SK-N-SH (cell line): ENCODE results near the gene USP48. TPM values are rescaled to one million over a fixed set of nuclear protein-coding genes. Genes with fewer than 3 reads are reported as not detected.

Experiments used
- CTCF ChIA-PET: fragments of 300-600, 350-600 bp; formaldehyde crosslinking; extraction: SDS; loops from one replicate; lab custom pipeline; 2021; lab: Yijun Ruan, JAX
- POLR2A ChIA-PET: fragments of 350-600 bp; sonication (Branson Sonifier 250); formaldehyde crosslinking; extraction: SDS; loops from one replicate; lab custom pipeline; 2020; ENCODE audit warnings: antibody characterized with exemption, inconsistent platforms; lab: Yijun Ruan, JAX
- DNase-seq: peaks from one replicate; pipeline ENCODE4 v3.0.0; 2012
- H2AFZ ChIP-seq: fragments of 200-600 bp; sonication (generic); 2 replicates; pipeline ENCODE4 v1.8.1; 2016; ENCODE audit warnings: antibody characterized with exemption, mild to moderate bottlenecking, low read depth
- H3F3A ChIP-seq: fragments of 200-600 bp; sonication (generic); replicated peaks from 2 replicates; pipeline ENCODE3; 2016; ENCODE audit warnings: antibody characterized with exemption, mild to moderate bottlenecking; ENCODE audit not compliant: insufficient read depth
- H3K27ac ChIP-seq, 2 experiments: fragments of 200-500 bp in 1 of 2; fragments of 200-600 bp in 1 of 2; sonication (Bioruptor generic) in 1 of 2; sonication (generic), shearing (Covaris generic) in 1 of 2; 2 replicates each; pipeline versions ENCODE4 v1.5.1 to v1.6.1; 2014 to 2016; ENCODE audit warnings: low read depth in 2 of 2, inconsistent platforms in 1 of 2, low read length in 1 of 2, mild to moderate bottlenecking in 1 of 2, mixed read lengths in 1 of 2
- H3K27me3 ChIP-seq: fragments of 200-600 bp; sonication (generic), shearing (Covaris generic); 2 replicates; pipeline ENCODE4 v1.6.1; 2016; ENCODE audit warnings: mixed run types; ENCODE audit not compliant: insufficient read depth
- H3K36me3 ChIP-seq, 2 experiments: fragments of 200-500 bp in 1 of 2; fragments of 200-600 bp in 1 of 2; sonication (Bioruptor generic) in 1 of 2; sonication (generic) in 1 of 2; replicated peaks in 1 of 2; 2 replicates each; pipeline versions ENCODE3 to v1.5.1; 2014 to 2016; ENCODE audit warnings: low read length in 1 of 2, mild to moderate bottlenecking in 1 of 2; ENCODE audit not compliant: insufficient read depth in 2 of 2, control insufficient read depth in 1 of 2
- H3K4me1 ChIP-seq, 2 experiments: fragments of 200-500 bp in 1 of 2; fragments of 200-600 bp in 1 of 2; sonication (Bioruptor generic) in 1 of 2; sonication (generic), shearing (Covaris generic) in 1 of 2; 2 replicates each; pipeline versions ENCODE4 v1.5.1 to v1.6.1; 2014 to 2016; ENCODE audit warnings: low read depth in 1 of 2, low read length in 1 of 2, mixed run types in 1 of 2; ENCODE audit not compliant: insufficient read depth in 2 of 2, control insufficient read depth in 1 of 2
- H3K4me2 ChIP-seq: fragments of 200-600 bp; sonication (generic), shearing (Covaris generic); 2 replicates; pipeline ENCODE4 v1.6.1; 2017; ENCODE audit warnings: mixed run types
- H3K4me3 ChIP-seq, 2 experiments: fragments of 200-500 bp in 1 of 2; fragments of 200-600 bp in 1 of 2; sonication (Bioruptor generic) in 1 of 2; sonication (generic), shearing (Covaris generic) in 1 of 2; 2 replicates each; pipeline versions ENCODE4 v1.5.1 to v1.8.1; 2014 to 2016; ENCODE audit warnings: low read depth in 2 of 2, inconsistent platforms in 1 of 2, low read length in 1 of 2, mild to moderate bottlenecking in 1 of 2, mixed read lengths in 1 of 2, moderate library complexity in 1 of 2
- H3K79me2 ChIP-seq: fragments of 200-600 bp; sonication (generic); 2 replicates; pipeline ENCODE4 v1.8.1; 2017; ENCODE audit warnings: mild to moderate bottlenecking; ENCODE audit not compliant: insufficient read depth
- H3K9ac ChIP-seq: fragments of 200-600 bp; sonication (generic); 2 replicates; pipeline ENCODE4 v1.6.1; 2017; ENCODE audit warnings: mixed run types
- H3K9me2 ChIP-seq: fragments of 200-600 bp; sonication (generic); 2 replicates; pipeline ENCODE4 v1.6.1; 2017; ENCODE audit warnings: mixed run types
- H3K9me3 ChIP-seq: fragments of 200-600 bp; sonication (generic); 2 replicates; pipeline ENCODE4 v1.6.1; 2017; ENCODE audit warnings: mixed run types, mild to moderate bottlenecking, moderate library complexity
- H4K20me1 ChIP-seq: fragments of 200-600 bp; sonication (generic); 2 replicates; pipeline ENCODE4 v1.6.1; 2017; ENCODE audit warnings: mild to moderate bottlenecking, mixed run types; ENCODE audit not compliant: insufficient read depth
- CHD2 ChIP-seq: fragments of 150-350 bp; IDR thresholded peaks from 2 replicates; pipeline ENCODE4 v1.6.1; 2018; ENCODE audit warnings: low read length; ENCODE audit not compliant: partially characterized antibody
- ELF1 ChIP-seq: IDR thresholded peaks from 2 replicates; pipeline ENCODE4 v1.4.0; 2012
- EP300 ChIP-seq, 2 experiments: IDR thresholded peaks; 2 replicates each; pipeline versions ENCODE4 v1.4.0 to v1.6.1; 2012; ENCODE audit warnings: borderline replicate concordance in 1 of 2, low read depth in 1 of 2, low read length in 1 of 2
- EZH2phosphoT487 ChIP-seq: fragments of 200-600 bp; sonication (generic); IDR thresholded peaks from 2 replicates; pipeline ENCODE4 v1.6.1; 2017; ENCODE audit warnings: low read depth, mixed run types, mild to moderate bottlenecking, antibody characterized with exemption, moderate library complexity, borderline replicate concordance
- FOXJ3 ChIP-seq: sonication (generic); formaldehyde crosslinking; IDR thresholded peaks from 2 replicates; pipeline ENCODE4 v1.5.1; 2020; ENCODE audit warnings: mild to moderate bottlenecking, missing genetic modification reagents
- FOXM1 ChIP-seq: IDR thresholded peaks from 2 replicates; pipeline ENCODE4 v1.4.0; 2012; ENCODE audit warnings: low read depth, mild to moderate bottlenecking
- GABPA ChIP-seq: IDR thresholded peaks from 2 replicates; pipeline ENCODE4 v1.4.0; 2012; ENCODE audit warnings: low read depth, mild to moderate bottlenecking
- GATA2 ChIP-seq: sonication (generic); formaldehyde crosslinking; IDR thresholded peaks from 2 replicates; pipeline ENCODE4 v1.5.0; 2020; ENCODE audit warnings: mild to moderate bottlenecking, missing genetic modification reagents
- MEF2A ChIP-seq: IDR thresholded peaks from 2 replicates; pipeline ENCODE4 v1.4.0; 2012; ENCODE audit warnings: low read depth, borderline replicate concordance
- MXI1 ChIP-seq: IDR thresholded peaks from 2 replicates; pipeline ENCODE4 v1.6.1; 2012; ENCODE audit warnings: mild to moderate bottlenecking, low read depth, low read length, improper control_type of control experiment
- NFIC ChIP-seq: IDR thresholded peaks from 2 replicates; pipeline ENCODE4 v1.4.0; 2012; ENCODE audit warnings: borderline replicate concordance
- NRF1 ChIP-seq: IDR thresholded peaks from 2 replicates; pipeline ENCODE4 v1.6.1; 2012; ENCODE audit warnings: low read depth, mild to moderate bottlenecking, low read length
- POLR2AphosphoS5 ChIP-seq: IDR thresholded peaks from 2 replicates; pipeline ENCODE4 v1.6.1; 2012; ENCODE audit warnings: low read depth, low read length
- RCOR1 ChIP-seq: fragments of 150-350 bp; IDR thresholded peaks from 2 replicates; pipeline ENCODE4 v1.6.1; 2017; ENCODE audit warnings: antibody characterized with exemption, low read length
- RFX5 ChIP-seq: IDR thresholded peaks from 2 replicates; pipeline ENCODE4 v1.6.1; 2012; ENCODE audit warnings: mild to moderate bottlenecking, improper control_type of control experiment, low read length
- SIN3A ChIP-seq: IDR thresholded peaks from 2 replicates; pipeline ENCODE4 v1.6.1; 2012; ENCODE audit warnings: low read depth, mild to moderate bottlenecking, low read length, moderate library complexity, borderline replicate concordance
- YY1 ChIP-seq: IDR thresholded peaks from 2 replicates; pipeline ENCODE4 v1.4.0; 2012; ENCODE audit warnings: low read depth, mild to moderate bottlenecking
- WGBS: methylation state at CpG from one replicate; pipeline ENCODE4 v1.1.6; 2017; ENCODE audit warnings: low lambda C conversion rate; 5-methylcytosine and 5-hydroxymethylcytosine counted together
- polyA plus RNA-seq, 3 experiments: library from polyadenylated mRNA; depleted of rRNA; stranded (reverse); fragments of >200 nt; gene quantifications; 2 replicates each; pipeline ENCODE4 v1.2.3, GENCODE V29; 2012
- TF ChIP-seq, protein P1 (sequence below): IDR thresholded peaks from 2 replicates; pipeline ENCODE4 v1.4.0; 2012; ENCODE audit warnings: low read depth, borderline replicate concordance
- TF ChIP-seq, protein P2 (sequence below): fragments of 200-600 bp; sonication (generic); IDR thresholded peaks from 2 replicates; pipeline ENCODE4 v1.6.1; 2017; ENCODE audit warnings: antibody characterized with exemption, mild to moderate bottlenecking, moderate library complexity

USP48 gene
- polyA plus RNA-seq, 1 of the 3 experiments (the other 2 are of a cell fraction): 13.6 TPM

DNA sequence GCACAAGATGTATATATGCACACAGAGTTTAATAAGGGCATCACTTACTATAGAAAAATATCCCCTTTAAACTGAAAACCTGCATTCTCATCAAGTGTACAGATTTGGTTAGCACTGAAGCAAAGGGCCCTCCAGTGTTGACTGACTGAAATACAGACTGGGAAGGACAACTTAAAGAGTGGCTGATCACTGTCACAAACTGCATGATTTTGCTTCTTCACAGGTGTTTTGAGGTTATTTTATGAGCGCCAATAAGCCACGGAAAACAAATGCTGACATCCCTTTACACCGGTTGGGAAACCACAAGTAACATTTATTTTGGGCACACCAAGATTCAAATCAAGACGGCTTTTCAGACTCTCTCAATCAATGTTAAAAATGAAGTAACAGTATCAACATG is 82.9 kb downstream of the USP48 start:
- Histone ChIP-seq H3K4me2 (no peak overlapping the region), H3K27ac (no peak overlapping the region), H3K9me3 (no peaks in the 10 kb centered on the region), H3K4me3 (no peak overlapping the region), H3K9ac (no peak overlapping the region), H3K79me2 (no peaks in the 10 kb centered on the region; the same call in 1 of the 2 replicates), H2AFZ (no peak overlapping the region), H3K4me1 (no peaks in the 10 kb centered on the region), H3K36me3 (peaks cover 45 to 46% of the 10 kb centered on the region in 2 experiments), H4K20me1 (no peaks in the 10 kb centered on the region), H3F3A (peaks cover 13% of the 10 kb centered on the region), H3K9me2 (no peaks in the 10 kb centered on the region), H3K27me3 (no peaks in the 10 kb centered on the region)
- ChIA-PET POLR2A (no interaction called here), CTCF (no interaction called here)
- TF ChIP-seq, protein P1, sequence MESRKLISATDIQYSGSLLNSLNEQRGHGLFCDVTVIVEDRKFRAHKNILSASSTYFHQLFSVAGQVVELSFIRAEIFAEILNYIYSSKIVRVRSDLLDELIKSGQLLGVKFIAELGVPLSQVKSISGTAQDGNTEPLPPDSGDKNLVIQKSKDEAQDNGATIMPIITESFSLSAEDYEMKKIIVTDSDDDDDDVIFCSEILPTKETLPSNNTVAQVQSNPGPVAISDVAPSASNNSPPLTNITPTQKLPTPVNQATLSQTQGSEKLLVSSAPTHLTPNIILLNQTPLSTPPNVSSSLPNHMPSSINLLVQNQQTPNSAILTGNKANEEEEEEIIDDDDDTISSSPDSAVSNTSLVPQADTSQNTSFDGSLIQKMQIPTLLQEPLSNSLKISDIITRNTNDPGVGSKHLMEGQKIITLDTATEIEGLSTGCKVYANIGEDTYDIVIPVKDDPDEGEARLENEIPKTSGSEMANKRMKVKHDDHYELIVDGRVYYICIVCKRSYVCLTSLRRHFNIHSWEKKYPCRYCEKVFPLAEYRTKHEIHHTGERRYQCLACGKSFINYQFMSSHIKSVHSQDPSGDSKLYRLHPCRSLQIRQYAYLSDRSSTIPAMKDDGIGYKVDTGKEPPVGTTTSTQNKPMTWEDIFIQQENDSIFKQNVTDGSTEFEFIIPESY: no peak
- TF ChIP-seq NRF1: no peak
- TF ChIP-seq YY1: no peak
- TF ChIP-seq, protein P2, sequence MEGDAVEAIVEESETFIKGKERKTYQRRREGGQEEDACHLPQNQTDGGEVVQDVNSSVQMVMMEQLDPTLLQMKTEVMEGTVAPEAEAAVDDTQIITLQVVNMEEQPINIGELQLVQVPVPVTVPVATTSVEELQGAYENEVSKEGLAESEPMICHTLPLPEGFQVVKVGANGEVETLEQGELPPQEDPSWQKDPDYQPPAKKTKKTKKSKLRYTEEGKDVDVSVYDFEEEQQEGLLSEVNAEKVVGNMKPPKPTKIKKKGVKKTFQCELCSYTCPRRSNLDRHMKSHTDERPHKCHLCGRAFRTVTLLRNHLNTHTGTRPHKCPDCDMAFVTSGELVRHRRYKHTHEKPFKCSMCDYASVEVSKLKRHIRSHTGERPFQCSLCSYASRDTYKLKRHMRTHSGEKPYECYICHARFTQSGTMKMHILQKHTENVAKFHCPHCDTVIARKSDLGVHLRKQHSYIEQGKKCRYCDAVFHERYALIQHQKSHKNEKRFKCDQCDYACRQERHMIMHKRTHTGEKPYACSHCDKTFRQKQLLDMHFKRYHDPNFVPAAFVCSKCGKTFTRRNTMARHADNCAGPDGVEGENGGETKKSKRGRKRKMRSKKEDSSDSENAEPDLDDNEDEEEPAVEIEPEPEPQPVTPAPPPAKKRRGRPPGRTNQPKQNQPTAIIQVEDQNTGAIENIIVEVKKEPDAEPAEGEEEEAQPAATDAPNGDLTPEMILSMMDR: no peak
- TF ChIP-seq GATA2: no peak
- no peak for TF ChIP-seq GABPA
- TF ChIP-seq RCOR1: no peak
- no peak for TF ChIP-seq CHD2
- TF ChIP-seq EZH2phosphoT487: no peak
- DNase-seq: no peak
- 96% methylated on average over 4 of the region's 4 CpGs for WGBS

DNA sequence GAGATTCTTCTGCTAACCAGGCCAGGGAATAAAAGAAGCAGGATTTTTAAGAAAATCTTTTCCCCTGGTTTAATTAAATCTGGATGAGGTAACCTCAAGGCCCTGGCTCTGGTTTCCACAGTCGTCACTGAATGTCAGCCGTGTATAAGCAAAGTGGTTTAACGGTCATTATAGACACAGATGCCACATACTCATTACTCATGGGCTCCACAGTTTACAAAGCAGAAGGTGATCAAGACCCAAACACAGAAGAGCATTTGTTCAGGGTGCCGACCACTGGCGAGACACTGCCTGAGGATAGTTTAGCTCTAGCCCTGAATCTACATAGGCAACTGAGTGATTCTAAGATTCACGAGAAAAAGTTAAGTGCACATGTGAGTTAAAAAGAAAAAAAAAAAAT is 86.0 kb downstream of the USP48 start:
- H3K36me3 ChIP-seq: peaks cover 41 to 56% of the 10 kb centered on the region in 2 experiments
- H3F3A ChIP-seq: no peaks in the 10 kb centered on the region
- H3K4me2 ChIP-seq: no peak overlapping the region
- CTCF ChIA-PET: no interaction called here
- POLR2A ChIA-PET: no interaction called here
- H3K27ac ChIP-seq: no peak overlapping the region
- peaks cover 4% of the 10 kb centered on the region for H3K79me2 ChIP-seq
- H3K4me1 ChIP-seq: no peaks in the 10 kb centered on the region
- H3K4me3 ChIP-seq: no peak overlapping the region
- H3K9ac ChIP-seq: no peak overlapping the region
- no peak overlapping the region for H2AFZ ChIP-seq
- no peaks in the 10 kb centered on the region for H3K27me3 ChIP-seq
- DNase-seq: no peak
- H4K20me1 ChIP-seq: no peaks in the 10 kb centered on the region
- no peak for TF ChIP-seq GABPA
- no peak for TF ChIP-seq NFIC
- TF ChIP-seq, protein P1: no peak
- TF ChIP-seq CHD2: no peak
- no peak for TF ChIP-seq EP300 (IDR thresholded peaks at IDR 0.05; ENCODE audit: borderline replicate concordance in 1 of 2, low read depth in 1 of 2, low read length in 1 of 2)
- no peak for TF ChIP-seq RFX5
- no peak for TF ChIP-seq NRF1
- no peak for TF ChIP-seq SIN3A
- no peak for TF ChIP-seq YY1
- TF ChIP-seq FOXJ3 (CRISPR knock-in tag): no peak
- TF ChIP-seq MXI1: no peak
- no peak for TF ChIP-seq EZH2phosphoT487
- TF ChIP-seq FOXM1: no peak
- TF ChIP-seq POLR2AphosphoS5: no peak
- TF ChIP-seq ELF1: no peak
- TF ChIP-seq MEF2A: no peak
- no peaks in the 10 kb centered on the region for H3K9me2 ChIP-seq
- 98% methylated on average over 6 of the region's 6 CpGs for WGBS
- no peaks in the 10 kb centered on the region for H3K9me3 ChIP-seq
